Activated T-helper 17 cell treated with anti-CD3 and anti-CD28 coated beads, Interleukin-2, amount 50 U/mL, for 72 hours (primary cell): Measurements from ENCODE around the gene PRKCH. TPM values are rescaled to one million over a fixed set of nuclear protein-coding genes. Genes with fewer than 3 reads are reported as not detected.
"Not testable (repeated sequence)": the region's sequence is repeated elsewhere in the genome, so short reads cannot be mapped to it uniquely, and the experiment has no call there.

Source experiments
- ATAC-seq: fragments of 150-1000 bp; cut with Tn5 transposase; replicated peaks from 2 replicates; pipeline ENCODE4 v1.10.0; 2021; ENCODE audit warnings: mild to moderate bottlenecking, moderate library complexity
- H3K27ac Mint-ChIP-seq: one replicate; pipeline ENCODE4 v1.8.0; 2022; ENCODE audit warnings: mixed read lengths
- H3K27me3 Mint-ChIP-seq: one replicate; pipeline ENCODE4 v1.8.0; 2022; ENCODE audit warnings: mixed read lengths
- H3K36me3 Mint-ChIP-seq: one replicate; pipeline ENCODE4 v1.8.0; 2022; ENCODE audit warnings: low read depth, mild to moderate bottlenecking, mixed read lengths
- H3K4me1 Mint-ChIP-seq: one replicate; pipeline ENCODE4 v1.8.0; 2022; ENCODE audit warnings: mixed read lengths
- H3K4me3 Mint-ChIP-seq: one replicate; pipeline ENCODE4 v1.8.0; 2022; ENCODE audit warnings: mild to moderate bottlenecking, mixed read lengths
- H3K9me3 Mint-ChIP-seq: one replicate; pipeline ENCODE4 v1.8.0; 2022; ENCODE audit warnings: mixed read lengths
- total RNA-seq, 2 donors: library from RNA; stranded (reverse); gene quantifications; one replicate each; pipeline ENCODE4 v1.2.3, GENCODE V29; 2022

PRKCH gene
- total RNA-seq, 2 donors from 2014 or later = 127 to 148 TPM

GRCh38 chr14:61296151-61296550 lies 25.2 kb upstream of the PRKCH start:
- no peak for ATAC-seq
- H3K27me3 Mint-ChIP-seq = no peaks in the 10 kb centered on the region
- H3K27ac Mint-ChIP-seq = peak overlapping the region; percentile 56
- no peaks in the 10 kb centered on the region for H3K36me3 Mint-ChIP-seq
- no peaks in the 10 kb centered on the region for H3K9me3 Mint-ChIP-seq
- peaks cover 25% of the 10 kb centered on the region for H3K4me1 Mint-ChIP-seq
- peak overlapping the region; percentile 38 for H3K4me3 Mint-ChIP-seq

- H3K27me3 Mint-ChIP-seq = no peaks in the 10 kb centered on the region
- H3K9me3 Mint-ChIP-seq = no peaks in the 10 kb centered on the region
- H3K27ac Mint-ChIP-seq = peak overlapping the region; percentile 56
- ATAC-seq = peak; percentile 48
- H3K4me3 Mint-ChIP-seq = peak overlapping the region; percentile 38
- H3K36me3 Mint-ChIP-seq = no peaks in the 10 kb centered on the region
- peaks cover 25% of the 10 kb centered on the region for H3K4me1 Mint-ChIP-seq
Measured at GRCh38 chr14:61296719-61297502, 24.5 kb upstream of the PRKCH start.

GRCh38 chr14:61297581-61297980 lies 23.8 kb upstream of the PRKCH start:
- Mint-ChIP-seq H3K4me3 (no peak overlapping the region), H3K36me3 (no peaks in the 10 kb centered on the region), H3K4me1 (peaks cover 25% of the 10 kb centered on the region), H3K27me3 (no peaks in the 10 kb centered on the region), H3K9me3 (no peaks in the 10 kb centered on the region), H3K27ac (no peak overlapping the region)
- no peak for ATAC-seq

GRCh38 chr14:61298824-61299223 lies 22.6 kb upstream of the PRKCH start:
- no peak for ATAC-seq
- Mint-ChIP-seq H3K27me3 (no peaks in the 10 kb centered on the region), H3K36me3 (no peaks in the 10 kb centered on the region), H3K9me3 (no peaks in the 10 kb centered on the region), H3K4me3 (no peak overlapping the region), H3K4me1 (peaks cover 25% of the 10 kb centered on the region), H3K27ac (no peak overlapping the region)

GRCh38 chr14:61300209-61300608 lies 21.2 kb upstream of the PRKCH start:
- ATAC-seq = peak; percentile 28
- H3K4me1 Mint-ChIP-seq = peaks cover 25% of the 10 kb centered on the region
- no peaks in the 10 kb centered on the region for H3K9me3 Mint-ChIP-seq
- no peak overlapping the region for H3K4me3 Mint-ChIP-seq
- H3K27me3 Mint-ChIP-seq = no peaks in the 10 kb centered on the region
- H3K27ac Mint-ChIP-seq = no peak overlapping the region
- H3K36me3 Mint-ChIP-seq = no peaks in the 10 kb centered on the region

- Mint-ChIP-seq H3K27me3 (no peaks in the 10 kb centered on the region), H3K36me3 (no peaks in the 10 kb centered on the region), H3K9me3 (no peaks in the 10 kb centered on the region), H3K4me1 (peaks cover 25% of the 10 kb centered on the region), H3K27ac (no peak overlapping the region), H3K4me3 (no peak overlapping the region)
- ATAC-seq = no peak
Measured at GRCh38 chr14:61300754-61301153, 20.6 kb upstream of the PRKCH start.

GRCh38 chr14:61304688-61305087 lies 16.7 kb upstream of the PRKCH start:
- Mint-ChIP-seq H3K4me3 (no peak overlapping the region), H3K27me3 (no peaks in the 10 kb centered on the region), H3K4me1 (peaks cover 8% of the 10 kb centered on the region), H3K36me3 (peaks cover 5% of the 10 kb centered on the region), H3K9me3 (peaks cover 4% of the 10 kb centered on the region), H3K27ac (no peak overlapping the region)
- peak; percentile 18 for ATAC-seq

- peaks cover 4% of the 10 kb centered on the region for H3K9me3 Mint-ChIP-seq
- no peaks in the 10 kb centered on the region for H3K27me3 Mint-ChIP-seq
- peaks cover 5% of the 10 kb centered on the region for H3K36me3 Mint-ChIP-seq
- no peak overlapping the region for H3K4me3 Mint-ChIP-seq
- no peak overlapping the region for H3K27ac Mint-ChIP-seq
- peaks cover 4% of the 10 kb centered on the region for H3K4me1 Mint-ChIP-seq
- no peak for ATAC-seq
Measured at GRCh38 chr14:61308198-61308597, 13.2 kb upstream of the PRKCH start.

- H3K36me3 Mint-ChIP-seq, ATAC-seq, H3K4me1 Mint-ChIP-seq, H3K27me3 Mint-ChIP-seq, H3K4me3 Mint-ChIP-seq, H3K9me3 Mint-ChIP-seq, H3K27ac Mint-ChIP-seq: not testable (repeated sequence)
Measured at GRCh38 chr14:61308701-61309100, 12.7 kb upstream of the PRKCH start.

- H3K36me3 Mint-ChIP-seq = no peaks in the 10 kb centered on the region
- H3K27ac Mint-ChIP-seq = no peak overlapping the region
- no peaks in the 10 kb centered on the region for H3K4me1 Mint-ChIP-seq
- H3K4me3 Mint-ChIP-seq = no peak overlapping the region
- no peaks in the 10 kb centered on the region for H3K9me3 Mint-ChIP-seq
- H3K27me3 Mint-ChIP-seq = no peaks in the 10 kb centered on the region
- no peak for ATAC-seq
Measured at GRCh38 chr14:61315313-61315712, 6.1 kb upstream of the PRKCH start.

GRCh38 chr14:61319086-61319485 lies 2.3 kb upstream of the PRKCH start:
- Mint-ChIP-seq H3K27me3 (no peaks in the 10 kb centered on the region), H3K4me1 (peaks cover under 1% of the 10 kb centered on the region), H3K9me3 (no peaks in the 10 kb centered on the region), H3K27ac (no peak overlapping the region), H3K36me3 (peaks cover 18% of the 10 kb centered on the region), H3K4me3 (no peak overlapping the region)
- no peak for ATAC-seq

GRCh38 chr14:61319706-61320105 lies 1.7 kb upstream of the PRKCH start:
- no peaks in the 10 kb centered on the region for H3K27me3 Mint-ChIP-seq
- no peaks in the 10 kb centered on the region for H3K9me3 Mint-ChIP-seq
- ATAC-seq = no peak

GRCh38 chr14:61320170-61320569 lies 1.2 kb upstream of the PRKCH start:
- H3K27ac Mint-ChIP-seq, ATAC-seq: not testable (repeated sequence)

More at GRCh38 chr14:61319706-61320105, 1.7 kb upstream of the PRKCH start:
- Mint-ChIP-seq H3K36me3 (peaks cover 24% of the 10 kb centered on the region), H3K4me1 (peaks cover 4% of the 10 kb centered on the region), H3K4me3 (no peak overlapping the region), H3K27ac (no peak overlapping the region)

GRCh38 chr14:61320806-61321384 lies 484 bp upstream of the PRKCH start:
- Mint-ChIP-seq H3K27ac (peak overlapping the region; percentile 73), H3K9me3 (no peaks in the 10 kb centered on the region), H3K4me3 (peak overlapping the region; percentile 92), H3K27me3 (no peaks in the 10 kb centered on the region), H3K36me3 (peaks cover 36% of the 10 kb centered on the region), H3K4me1 (peaks cover 9% of the 10 kb centered on the region)
- no peak for ATAC-seq

More at GRCh38 chr14:61320170-61320569, 1.2 kb upstream of the PRKCH start:
- H3K4me3 Mint-ChIP-seq, H3K9me3 Mint-ChIP-seq, H3K27me3 Mint-ChIP-seq, H3K4me1 Mint-ChIP-seq: not testable (repeated sequence)
- H3K36me3 Mint-ChIP-seq = peaks cover 29% of the 10 kb centered on the region
